PFSK-1 (cell line): ENCODE measurements around the gene NCOR1.

Experiments
- FOXP2 ChIP-seq: optimal IDR thresholded peaks from 2 replicates; pipeline ENCODE3; 2011; ENCODE audit warnings: borderline replicate concordance, control low read depth, inconsistent platforms; ENCODE audit not compliant: insufficient read depth; ENCODE audit errors: extremely low read length, extremely low read depth
- POLR2AphosphoS5 ChIP-seq: IDR thresholded peaks from 2 replicates; pipeline ENCODE4 v1.6.1; 2012; ENCODE audit warnings: low read depth, mild to moderate bottlenecking, control low read depth, low read length, moderate library complexity
- REST ChIP-seq, 2 experiments: IDR thresholded peaks; 2 replicates each; pipeline versions ENCODE4 v1.6.1 to v1.8.0; 2011 to 2012; ENCODE audit warnings: low read depth in 2 of 2, low read length in 2 of 2, control low read depth in 1 of 2, inconsistent platforms in 1 of 2, mild to moderate bottlenecking in 1 of 2, moderate library complexity in 1 of 2; ENCODE audit not compliant: insufficient read depth in 1 of 2
- SIN3A ChIP-seq: IDR thresholded peaks from 2 replicates; pipeline ENCODE4 v1.6.1; 2012; ENCODE audit warnings: mild to moderate bottlenecking, low read length, moderate library complexity, borderline replicate concordance; ENCODE audit not compliant: insufficient read depth
- TAF1 ChIP-seq: IDR thresholded peaks from 2 replicates; pipeline ENCODE4 v1.6.1; 2012; ENCODE audit warnings: low read length, control low read depth, borderline replicate concordance; ENCODE audit not compliant: insufficient read depth

Gene NCOR1

DNA sequence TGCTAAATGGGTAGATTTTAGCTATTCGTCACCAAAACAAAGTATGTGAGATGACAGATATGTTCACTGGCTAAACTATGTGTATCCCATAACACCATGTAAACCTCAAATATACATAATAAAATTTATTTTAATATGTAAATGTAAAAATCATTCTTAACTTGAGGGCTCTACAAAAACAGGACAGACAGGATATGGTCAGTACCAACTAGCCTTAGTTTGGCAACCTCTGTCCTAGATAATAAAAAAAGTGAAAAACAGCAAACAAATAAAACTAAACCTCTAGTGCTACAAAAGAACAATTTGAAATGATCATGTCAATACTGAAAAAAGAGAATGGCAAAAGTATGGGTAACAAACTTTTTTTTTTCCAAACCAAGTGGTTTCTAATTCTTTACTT, 33.8 kb downstream of the NCOR1 start:
- TF ChIP-seq POLR2AphosphoS5 (no peak), SIN3A (no peak), FOXP2 (no peak), TAF1 (no peak), REST (IDR thresholded peaks at IDR 0.05; ENCODE audit: insufficient read depth in 1 of 2, low read depth in 2 of 2, low read length in 2 of 2) (no peak)

- TF ChIP-seq FOXP2 (no peak), SIN3A (no peak), REST (IDR thresholded peaks at IDR 0.05; ENCODE audit: insufficient read depth in 1 of 2, low read depth in 2 of 2, low read length in 2 of 2) (no peak), TAF1 (no peak), POLR2AphosphoS5 (no peak)
Measured at GRCh38 chr17:16178836-16179235, 36.5 kb downstream of the NCOR1 start.

- TF ChIP-seq POLR2AphosphoS5, result no peak
- TF ChIP-seq REST (IDR thresholded peaks at IDR 0.05; ENCODE audit: insufficient read depth in 1 of 2, low read depth in 2 of 2, low read length in 2 of 2), result no peak
- no peak for TF ChIP-seq FOXP2
- no peak for TF ChIP-seq TAF1
- no peak for TF ChIP-seq SIN3A
Measured at GRCh38 chr17:16171613-16172012, 43.7 kb downstream of the NCOR1 start.

GRCh38 chr17:16158714-16159113, 56.6 kb downstream of the NCOR1 start:
- TF ChIP-seq SIN3A (no peak), TAF1 (no peak), FOXP2 (no peak), REST (IDR thresholded peaks at IDR 0.05; ENCODE audit: insufficient read depth in 1 of 2, low read depth in 2 of 2, low read length in 2 of 2) (no peak), POLR2AphosphoS5 (no peak)

DNA sequence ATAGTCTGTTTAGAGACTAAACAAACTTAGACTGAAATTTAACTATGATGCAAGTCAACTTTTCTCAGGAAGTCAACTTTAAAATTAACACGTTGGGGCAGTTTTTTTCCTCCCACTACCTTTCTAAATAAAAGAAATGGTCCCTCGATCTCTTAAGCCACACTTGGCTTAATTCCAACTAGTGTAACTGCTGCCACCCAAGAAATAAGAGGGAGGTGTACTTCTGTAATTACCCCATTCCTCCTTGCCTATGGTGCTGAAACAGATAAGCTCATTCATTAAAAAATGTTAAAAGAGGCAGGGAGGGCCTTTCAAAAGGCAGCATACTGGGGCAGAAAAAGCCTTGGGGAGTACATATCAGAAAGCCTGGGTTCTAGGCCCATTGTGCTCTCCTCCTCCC, 59.8 kb downstream of the NCOR1 start:
- TF ChIP-seq REST (IDR thresholded peaks at IDR 0.05; ENCODE audit: insufficient read depth in 1 of 2, low read depth in 2 of 2, low read length in 2 of 2) (no peak), SIN3A (no peak), FOXP2 (no peak), POLR2AphosphoS5 (no peak), TAF1 (no peak)
